Measurements from ENCODE around the gene ANKRD44.

ANKRD44 gene

GRCh38 chr2:197244349-197244748, 66.2 kb downstream of the ANKRD44 start:
- 0 out of 2 replicates have a peak, but pooled peaks cover 4% of the 10 kb centered on the region for H3K36me3 ChIP-seq (ENCODE audit: insufficient read depth, low read length)
- no peaks in the 10 kb centered on the region for H3K27me3 ChIP-seq (ENCODE audit: insufficient read depth, low read length, poor library complexity, severe bottlenecking)
- peaks cover 8% of the 10 kb centered on the region; the same call in 1 of the 2 replicates for H3F3A ChIP-seq (ENCODE audit: low read depth)
- no peak overlapping the region for H3K9ac ChIP-seq (ENCODE audit: low read depth, low read length, poor library complexity, severe bottlenecking)
- H3K4me1 ChIP-seq (ENCODE audit: insufficient read depth, low read length, poor library complexity, severe bottlenecking), result peaks cover 55% of the 10 kb centered on the region
- peaks cover 5% of the 10 kb centered on the region for H4K20me1 ChIP-seq (ENCODE audit: insufficient read depth, low read length, poor library complexity, severe bottlenecking)
- H3K9me3 ChIP-seq (ENCODE audit: insufficient read depth, low read depth, low read length), result no peaks in the 10 kb centered on the region
- no peak for TF ChIP-seq EZH2phosphoT487 (IDR thresholded peaks at IDR 0.05; ENCODE audit: borderline replicate concordance)
- TF ChIP-seq CTCF (conservative IDR thresholded peaks at IDR 0.05; ENCODE audit: low read length), result no peak
- no peak overlapping the region for H2AFZ ChIP-seq (ENCODE audit: low read length)
- H3K79me2 ChIP-seq (ENCODE audit: insufficient read depth, low read length), result peaks cover 78% of the 10 kb centered on the region
- H3K4me2 ChIP-seq (ENCODE audit: low read depth, low read length, poor library complexity, severe bottlenecking), result no peak overlapping the region
- H3K4me3 ChIP-seq (ENCODE audit: low read length, poor library complexity, severe bottlenecking), result no peak overlapping the region
- no peaks in the 10 kb centered on the region for H3K9me2 ChIP-seq (replicated peaks; ENCODE audit: low read depth, low read length)

GRCh38 chr2:197242719-197243118, 67.9 kb downstream of the ANKRD44 start:
- Histone ChIP-seq H3K9ac (ENCODE audit: low read depth, low read length, poor library complexity, severe bottlenecking) (no peak overlapping the region), H3K27me3 (ENCODE audit: insufficient read depth, low read length, poor library complexity, severe bottlenecking) (no peaks in the 10 kb centered on the region), H3K36me3 (ENCODE audit: insufficient read depth, low read length) (0 out of 2 replicates have a peak, but pooled peaks cover 4% of the 10 kb centered on the region), H3K9me2 (replicated peaks; ENCODE audit: low read depth, low read length) (no peaks in the 10 kb centered on the region), H3K4me1 (ENCODE audit: insufficient read depth, low read length, poor library complexity, severe bottlenecking) (peaks cover 54% of the 10 kb centered on the region), H3K79me2 (ENCODE audit: insufficient read depth, low read length) (peaks cover 80% of the 10 kb centered on the region), H3F3A (ENCODE audit: low read depth) (peaks cover 8% of the 10 kb centered on the region; the same call in 1 of the 2 replicates), H3K4me2 (ENCODE audit: low read depth, low read length, poor library complexity, severe bottlenecking) (no peak overlapping the region), H3K4me3 (ENCODE audit: low read length, poor library complexity, severe bottlenecking) (no peak overlapping the region), H3K9me3 (ENCODE audit: insufficient read depth, low read depth, low read length) (no peaks in the 10 kb centered on the region), H2AFZ (ENCODE audit: low read length) (no peak overlapping the region), H4K20me1 (ENCODE audit: insufficient read depth, low read length, poor library complexity, severe bottlenecking) (peaks cover 5% of the 10 kb centered on the region)
- TF ChIP-seq CTCF (conservative IDR thresholded peaks at IDR 0.05; ENCODE audit: low read length), result no peak
- no peak for TF ChIP-seq EZH2phosphoT487 (IDR thresholded peaks at IDR 0.05; ENCODE audit: borderline replicate concordance)

GRCh38 chr2:197241596-197241995, 69.0 kb downstream of the ANKRD44 start:
- Histone ChIP-seq H3K36me3 (ENCODE audit: insufficient read depth, low read length) (no peaks in the 10 kb centered on the region), H3K4me1 (ENCODE audit: insufficient read depth, low read length, poor library complexity, severe bottlenecking) (peaks cover 56% of the 10 kb centered on the region), H3K9me3 (ENCODE audit: insufficient read depth, low read depth, low read length) (no peaks in the 10 kb centered on the region), H3K4me2 (ENCODE audit: low read depth, low read length, poor library complexity, severe bottlenecking) (no peak overlapping the region), H3K79me2 (ENCODE audit: insufficient read depth, low read length) (peaks cover 80% of the 10 kb centered on the region), H2AFZ (ENCODE audit: low read length) (no peak overlapping the region), H3K9ac (ENCODE audit: low read depth, low read length, poor library complexity, severe bottlenecking) (no peak overlapping the region), H3K4me3 (ENCODE audit: low read length, poor library complexity, severe bottlenecking) (no peak overlapping the region), H4K20me1 (ENCODE audit: insufficient read depth, low read length, poor library complexity, severe bottlenecking) (peaks cover 5% of the 10 kb centered on the region), H3K9me2 (replicated peaks; ENCODE audit: low read depth, low read length) (no peaks in the 10 kb centered on the region), H3F3A (ENCODE audit: low read depth) (peaks cover 8% of the 10 kb centered on the region; the same call in 1 of the 2 replicates), H3K27me3 (ENCODE audit: insufficient read depth, low read length, poor library complexity, severe bottlenecking) (no peaks in the 10 kb centered on the region)
- TF ChIP-seq CTCF (conservative IDR thresholded peaks at IDR 0.05; ENCODE audit: low read length) (no peak), EZH2phosphoT487 (IDR thresholded peaks at IDR 0.05; ENCODE audit: borderline replicate concordance) (no peak)
